ENCODE measurements around the gene INSYN2B.

DNA sequence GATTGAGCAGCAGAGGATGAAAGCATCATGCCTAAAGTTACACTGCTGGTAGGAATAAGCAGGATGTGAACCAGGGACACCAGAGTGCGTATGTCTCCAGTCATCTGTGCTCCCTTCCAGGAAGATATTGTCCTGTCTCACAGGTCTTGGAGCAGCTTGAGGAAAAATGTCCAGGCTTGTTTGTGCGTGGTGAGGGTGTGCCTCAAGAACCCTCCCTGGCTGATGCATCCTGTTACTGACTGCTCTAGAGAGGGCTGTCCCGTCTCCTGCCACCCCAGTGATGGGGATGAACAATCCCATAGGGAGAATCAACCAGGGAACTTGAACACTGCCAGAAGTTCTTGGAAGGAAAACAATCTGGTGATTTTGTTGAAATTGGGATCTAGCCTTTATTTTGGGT is 132.0 kb downstream of the INSYN2B start:
- TF ChIP-seq, protein P1, sequence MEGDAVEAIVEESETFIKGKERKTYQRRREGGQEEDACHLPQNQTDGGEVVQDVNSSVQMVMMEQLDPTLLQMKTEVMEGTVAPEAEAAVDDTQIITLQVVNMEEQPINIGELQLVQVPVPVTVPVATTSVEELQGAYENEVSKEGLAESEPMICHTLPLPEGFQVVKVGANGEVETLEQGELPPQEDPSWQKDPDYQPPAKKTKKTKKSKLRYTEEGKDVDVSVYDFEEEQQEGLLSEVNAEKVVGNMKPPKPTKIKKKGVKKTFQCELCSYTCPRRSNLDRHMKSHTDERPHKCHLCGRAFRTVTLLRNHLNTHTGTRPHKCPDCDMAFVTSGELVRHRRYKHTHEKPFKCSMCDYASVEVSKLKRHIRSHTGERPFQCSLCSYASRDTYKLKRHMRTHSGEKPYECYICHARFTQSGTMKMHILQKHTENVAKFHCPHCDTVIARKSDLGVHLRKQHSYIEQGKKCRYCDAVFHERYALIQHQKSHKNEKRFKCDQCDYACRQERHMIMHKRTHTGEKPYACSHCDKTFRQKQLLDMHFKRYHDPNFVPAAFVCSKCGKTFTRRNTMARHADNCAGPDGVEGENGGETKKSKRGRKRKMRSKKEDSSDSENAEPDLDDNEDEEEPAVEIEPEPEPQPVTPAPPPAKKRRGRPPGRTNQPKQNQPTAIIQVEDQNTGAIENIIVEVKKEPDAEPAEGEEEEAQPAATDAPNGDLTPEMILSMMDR (IDR thresholded peaks at IDR 0.05; ENCODE audit: low read length), result no peak
- no peak for TF ChIP-seq EZH2 (IDR thresholded peaks at IDR 0.05; ENCODE audit: borderline replicate concordance, low read length)

All from OCI-LY1 (cell line).